ENCODE measurements around the gene INSYN1.
"Not testable (repeated sequence)": the region's sequence is repeated elsewhere in the genome, so short reads cannot be mapped to it uniquely, and the experiment has no call there.

INSYN1 gene

DNA sequence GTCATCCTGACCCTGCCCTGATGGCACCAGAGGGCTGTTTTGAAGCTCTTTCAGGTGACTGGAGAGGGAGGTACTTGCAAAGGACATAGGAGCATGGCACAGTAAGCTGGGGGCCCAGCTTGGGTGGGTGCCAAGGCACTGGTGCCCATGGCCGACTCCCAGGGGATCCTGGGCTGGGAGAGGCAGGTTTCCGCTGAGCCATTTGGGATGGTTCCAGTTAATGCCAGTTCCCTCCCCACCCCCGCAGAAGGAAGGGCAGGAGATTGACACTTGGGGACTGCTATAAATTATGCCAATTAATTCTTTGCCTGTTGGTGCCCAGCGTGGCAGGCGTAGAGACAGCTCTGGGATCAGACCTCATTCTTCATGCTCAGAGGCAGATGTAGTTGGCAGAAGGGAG lies 42.8 kb downstream of the INSYN1 start:
- DNase-seq = no peak

DNA sequence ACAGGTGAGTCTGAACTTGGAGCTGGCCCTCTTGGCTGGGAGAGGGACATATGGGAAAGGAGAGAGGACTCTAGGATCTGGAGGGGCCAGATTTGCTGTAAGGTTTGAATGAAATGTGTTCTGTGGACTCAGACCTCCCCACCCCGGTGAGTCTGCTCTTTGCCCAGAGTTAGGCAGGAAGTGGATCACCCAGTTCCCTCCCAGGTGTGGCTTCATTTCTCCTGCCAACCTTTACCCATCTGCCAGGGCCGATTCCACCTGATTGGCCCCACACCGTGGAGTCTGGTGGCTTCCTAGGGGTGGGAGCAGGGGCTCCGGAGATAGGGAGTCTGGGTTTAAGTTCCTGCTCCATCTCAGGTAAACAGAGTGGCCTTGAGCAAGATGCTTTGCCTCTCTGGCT lies 43.5 kb downstream of the INSYN1 start:
- no peak for DNase-seq

DNA sequence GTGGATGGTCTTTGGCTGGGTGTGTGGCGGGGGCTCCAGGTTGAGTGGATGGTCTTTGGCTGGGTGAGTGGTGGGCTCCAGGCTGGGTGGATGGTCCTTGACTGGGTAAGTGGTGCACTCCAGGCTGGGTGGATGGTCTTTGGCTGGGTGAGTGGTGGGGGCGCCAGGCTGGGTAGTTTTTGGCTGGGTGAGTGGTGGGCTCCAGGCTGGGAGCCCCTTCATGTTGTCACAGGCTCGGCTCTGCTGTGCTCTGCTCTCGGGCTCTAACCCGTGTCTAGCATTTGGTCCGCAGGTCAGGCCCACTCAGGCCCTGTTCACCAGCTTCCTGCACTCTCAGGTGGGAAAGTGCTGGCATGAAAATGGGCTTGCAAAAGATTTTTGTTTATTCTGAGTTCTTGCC lies 43.9 kb downstream of the INSYN1 start:
- no peak for DNase-seq

DNA sequence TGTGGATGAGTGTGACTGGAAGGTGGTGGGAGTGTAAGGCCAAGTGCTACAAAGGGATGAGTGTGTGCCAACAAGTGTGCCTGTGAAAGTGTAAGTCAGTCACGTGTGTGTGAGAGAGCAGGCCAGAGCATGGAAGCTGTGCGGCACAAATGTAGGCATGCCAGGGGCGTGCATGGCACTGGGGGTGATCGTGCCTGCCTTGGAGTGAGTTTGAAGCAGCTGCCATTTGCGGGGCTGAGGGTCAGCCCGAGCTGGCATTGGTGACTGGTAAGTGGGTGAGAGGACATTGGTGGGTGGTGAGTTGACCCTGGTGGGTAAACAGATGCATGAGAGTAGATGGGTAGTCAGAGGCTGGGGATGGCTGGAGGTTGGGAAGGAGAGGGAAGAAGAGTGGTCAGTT lies 44.5 kb downstream of the INSYN1 start:
- no peak for DNase-seq

DNA sequence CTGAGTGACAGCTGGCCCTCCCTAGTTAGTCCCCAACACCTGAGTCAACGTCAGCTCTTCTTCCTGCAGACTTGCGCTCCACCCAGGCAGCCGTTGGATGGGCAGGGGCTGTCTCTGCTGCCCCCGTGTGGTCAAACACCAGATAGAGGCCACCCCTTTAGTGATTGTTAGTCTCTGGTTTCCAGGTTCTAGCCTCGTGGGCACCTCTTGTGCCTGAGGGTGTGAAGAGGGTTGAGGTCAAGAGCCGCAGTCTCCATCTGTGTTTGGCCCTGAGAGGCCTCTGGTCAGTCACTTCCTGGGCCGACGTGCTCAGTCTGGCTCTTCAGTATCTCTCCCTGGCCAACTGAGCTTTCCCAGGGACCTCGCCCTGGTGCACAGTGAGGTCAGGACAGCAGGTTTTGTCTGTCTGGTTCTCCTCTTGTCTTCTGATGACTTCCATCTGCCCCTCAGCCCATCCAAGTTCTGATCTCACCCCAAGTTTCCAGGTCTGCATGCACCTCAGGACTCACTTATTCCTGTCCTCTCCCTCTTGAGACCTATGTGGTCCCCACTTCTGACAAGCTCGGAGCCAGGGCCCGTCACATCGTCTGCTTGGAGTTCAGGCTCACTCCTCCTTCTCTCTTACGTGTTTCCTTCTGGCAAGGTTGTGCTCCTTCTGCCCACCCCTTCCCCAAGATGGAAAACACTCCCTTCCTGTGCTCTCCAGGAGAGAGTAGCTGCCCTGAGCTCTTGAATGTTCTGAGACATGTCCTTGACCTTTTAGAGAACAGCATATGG lies 48.1 kb downstream of the INSYN1 start:
- DNase-seq = peak in 1 of 2 donors; percentile 13

DNA sequence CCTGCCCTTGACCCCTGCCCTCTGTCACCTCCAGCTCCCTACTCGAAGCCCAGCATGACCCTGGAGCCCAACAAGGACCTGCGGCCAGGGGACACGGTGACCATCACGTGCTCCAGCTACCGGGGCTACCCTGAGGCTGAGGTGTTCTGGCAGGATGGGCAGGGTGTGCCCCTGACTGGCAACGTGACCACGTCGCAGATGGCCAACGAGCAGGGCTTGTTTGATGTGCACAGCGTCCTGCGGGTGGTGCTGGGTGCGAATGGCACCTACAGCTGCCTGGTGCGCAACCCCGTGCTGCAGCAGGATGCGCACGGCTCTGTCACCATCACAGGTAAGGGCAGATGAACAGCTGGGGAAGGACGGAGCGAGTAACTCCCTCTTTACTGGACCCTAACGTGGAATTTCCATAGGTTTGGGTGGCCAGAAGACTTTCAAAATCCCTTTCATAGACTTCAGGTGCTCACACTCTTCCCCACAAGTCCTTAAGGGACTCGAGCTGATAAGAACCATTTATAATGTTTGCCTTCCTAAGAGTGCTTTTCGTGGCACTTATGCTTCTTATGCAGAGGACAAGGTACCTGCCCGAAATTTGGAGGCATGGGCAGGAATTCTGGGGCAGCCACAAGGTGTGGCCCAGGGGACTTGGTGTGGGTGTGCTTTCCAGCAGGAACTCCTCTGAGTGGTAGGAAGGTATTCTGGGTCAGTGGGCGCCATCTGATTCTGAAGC lies 48.8 kb downstream of the INSYN1 start:
- DNase-seq = not testable (repeated sequence)

DNA sequence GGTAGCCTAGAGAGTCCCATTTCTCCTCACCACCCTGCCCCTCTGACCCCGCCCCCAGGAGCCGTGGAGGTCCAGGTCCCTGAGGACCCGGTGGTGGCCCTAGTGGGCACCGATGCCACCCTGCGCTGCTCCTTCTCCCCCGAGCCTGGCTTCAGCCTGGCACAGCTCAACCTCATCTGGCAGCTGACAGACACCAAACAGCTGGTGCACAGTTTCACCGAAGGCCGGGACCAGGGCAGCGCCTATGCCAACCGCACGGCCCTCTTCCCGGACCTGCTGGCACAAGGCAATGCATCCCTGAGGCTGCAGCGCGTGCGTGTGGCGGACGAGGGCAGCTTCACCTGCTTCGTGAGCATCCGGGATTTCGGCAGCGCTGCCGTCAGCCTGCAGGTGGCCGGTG lies 49.5 kb downstream of the INSYN1 start:
- DNase-seq = not testable (repeated sequence)

DNA sequence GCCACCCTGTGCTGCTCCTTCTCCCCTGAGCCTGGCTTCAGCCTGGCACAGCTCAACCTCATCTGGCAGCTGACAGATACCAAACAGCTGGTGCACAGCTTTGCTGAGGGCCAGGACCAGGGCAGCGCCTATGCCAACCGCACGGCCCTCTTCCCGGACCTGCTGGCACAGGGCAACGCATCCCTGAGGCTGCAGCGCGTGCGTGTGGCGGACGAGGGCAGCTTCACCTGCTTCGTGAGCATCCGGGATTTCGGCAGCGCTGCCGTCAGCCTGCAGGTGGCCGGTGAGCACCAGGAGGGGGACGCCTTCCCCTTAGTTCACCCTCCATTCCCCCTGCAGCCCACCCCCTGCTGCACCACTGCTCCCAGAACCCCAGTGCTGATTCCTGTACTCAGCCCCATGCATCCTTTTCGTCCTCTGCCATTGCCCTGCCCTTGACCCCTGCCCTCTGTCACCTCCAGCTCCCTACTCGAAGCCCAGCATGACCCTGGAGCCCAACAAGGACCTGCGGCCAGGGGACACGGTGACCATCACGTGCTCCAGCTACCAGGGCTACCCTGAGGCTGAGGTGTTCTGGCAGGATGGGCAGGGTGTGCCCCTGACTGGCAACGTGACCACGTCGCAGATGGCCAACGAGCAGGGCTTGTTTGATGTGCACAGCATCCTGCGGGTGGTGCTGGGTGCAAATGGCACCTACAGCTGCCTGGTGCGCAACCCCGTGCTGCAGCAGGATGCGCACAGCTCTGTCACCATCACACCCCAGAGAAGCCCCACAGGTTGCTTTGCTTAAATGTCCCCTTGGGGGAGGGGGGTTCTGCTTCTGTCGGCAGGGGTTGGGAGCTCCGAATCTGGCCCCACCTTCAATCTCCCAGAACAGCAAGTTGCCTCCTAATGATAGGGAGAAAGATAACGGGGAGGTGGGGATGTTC lies 50.6 kb downstream of the INSYN1 start:
- DNase-seq = not testable (repeated sequence)

DNA sequence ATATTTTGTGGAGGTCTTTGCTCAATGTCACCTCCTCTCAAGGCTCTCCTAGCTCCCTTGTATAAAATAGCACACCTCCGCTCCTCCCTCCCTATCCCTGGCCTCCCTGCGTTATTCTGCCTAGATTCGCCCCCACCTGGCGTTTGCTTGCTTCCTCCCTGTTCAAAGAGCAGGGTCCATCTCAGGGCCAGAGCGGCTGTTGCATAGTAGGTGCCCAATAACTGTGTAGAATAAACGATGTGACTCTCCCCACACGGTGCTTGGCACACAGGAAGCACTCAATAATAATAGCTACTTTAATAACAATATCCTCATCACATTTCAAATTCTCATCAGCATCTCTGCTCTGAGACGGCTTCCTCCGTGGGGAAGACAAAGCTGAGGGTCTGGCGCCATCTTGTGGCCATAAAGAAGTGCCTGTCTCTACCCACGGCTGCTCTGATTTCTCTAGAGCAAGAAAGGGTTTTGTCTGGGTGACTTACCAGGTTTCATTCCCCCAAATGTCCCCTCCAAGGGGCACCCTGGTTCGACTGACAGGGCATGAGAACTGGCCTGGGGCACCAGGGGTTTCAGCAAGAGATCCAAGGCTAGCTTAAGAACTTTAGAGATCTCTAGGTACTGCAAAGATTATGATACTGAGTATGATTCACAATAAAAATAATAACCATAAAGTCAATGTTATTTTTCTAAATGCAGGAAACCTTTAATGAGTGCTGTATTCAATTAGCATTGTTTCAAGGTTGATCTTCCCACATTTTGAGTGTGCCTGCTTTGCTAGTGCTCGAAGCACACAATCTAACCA lies 52.9 kb downstream of the INSYN1 start:
- DNase-seq = peak; percentile 29 to 74

DNA sequence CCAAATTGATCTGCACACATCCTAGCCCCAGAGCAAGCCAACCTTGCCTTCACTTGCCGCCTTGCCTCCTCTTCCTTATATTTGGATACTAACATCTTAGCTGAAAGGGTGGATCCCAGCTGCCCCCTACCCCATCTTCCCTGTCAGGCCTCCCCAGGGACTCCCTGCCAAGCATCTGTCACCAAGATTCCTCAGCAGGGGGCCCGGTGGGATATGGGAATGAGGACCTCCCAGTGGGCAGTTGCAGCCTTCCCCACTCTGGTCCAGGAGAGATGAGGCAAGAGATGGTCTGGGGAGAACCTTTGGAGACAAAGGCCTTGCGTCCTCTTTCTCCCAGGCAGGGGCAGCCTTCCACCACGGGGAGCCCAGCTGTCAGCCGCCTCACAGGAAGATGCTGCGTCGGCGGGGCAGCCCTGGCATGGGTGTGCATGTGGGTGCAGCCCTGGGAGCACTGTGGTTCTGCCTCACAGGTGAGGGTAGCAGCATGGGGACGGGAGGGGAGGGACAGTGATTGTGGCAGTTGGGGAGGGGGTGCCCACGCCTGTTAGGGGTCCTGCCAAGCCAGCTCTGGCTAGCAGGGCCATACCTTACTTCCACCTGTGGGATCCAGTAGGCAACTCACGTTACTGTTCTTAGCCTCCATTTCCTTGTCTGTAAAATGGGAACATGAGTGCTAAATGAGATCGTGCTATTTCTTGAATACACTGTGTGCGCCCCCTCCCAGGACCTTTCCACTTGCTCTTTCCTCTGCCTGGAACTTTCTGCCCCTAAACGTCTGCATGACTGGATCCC lies 53.7 kb downstream of the INSYN1 start:
- DNase-seq = no peak

DNA sequence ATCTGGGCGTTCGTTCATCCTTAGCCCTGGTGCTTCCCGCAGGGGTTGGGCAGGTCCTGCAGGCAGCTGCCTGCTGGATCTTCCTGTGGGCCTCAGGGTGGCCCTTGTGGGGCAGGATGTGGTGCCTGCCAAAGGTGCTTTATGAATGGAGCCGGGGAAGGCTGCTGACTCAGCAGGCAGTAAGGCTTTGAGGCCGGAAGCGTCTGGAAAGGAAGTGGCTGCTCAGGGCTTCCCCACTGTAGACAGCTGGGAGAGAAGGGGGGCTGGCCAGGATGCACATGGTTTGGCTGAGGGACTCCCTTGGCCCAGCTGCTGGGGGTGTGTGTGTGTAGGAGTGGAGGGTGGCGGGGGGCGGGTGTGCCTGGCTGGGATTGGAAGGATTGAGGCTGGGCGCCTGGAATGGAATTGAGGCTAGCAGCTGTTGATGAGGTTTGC lies 56.1 kb downstream of the INSYN1 start:
- peak; percentile 29 to 98 for DNase-seq

DNA sequence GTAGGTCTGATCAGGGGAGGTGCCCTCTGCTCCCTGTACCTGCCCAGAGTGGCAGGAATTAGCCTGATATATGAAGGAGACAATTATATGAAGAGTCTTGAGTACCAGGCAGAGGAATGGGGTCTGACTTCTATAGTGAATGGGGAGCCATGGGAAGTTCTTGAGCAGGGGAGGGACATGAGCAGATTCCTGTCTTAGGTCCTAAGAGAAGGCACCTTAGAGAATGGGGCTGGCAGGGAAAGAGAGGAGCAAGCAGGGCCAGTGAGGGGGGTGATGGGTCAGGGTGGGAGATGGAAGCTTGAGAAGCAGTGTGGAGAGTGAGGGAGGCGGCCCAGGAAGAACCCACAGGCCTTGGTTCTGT lies 56.5 kb downstream of the INSYN1 start:
- no peak for DNase-seq

DNA sequence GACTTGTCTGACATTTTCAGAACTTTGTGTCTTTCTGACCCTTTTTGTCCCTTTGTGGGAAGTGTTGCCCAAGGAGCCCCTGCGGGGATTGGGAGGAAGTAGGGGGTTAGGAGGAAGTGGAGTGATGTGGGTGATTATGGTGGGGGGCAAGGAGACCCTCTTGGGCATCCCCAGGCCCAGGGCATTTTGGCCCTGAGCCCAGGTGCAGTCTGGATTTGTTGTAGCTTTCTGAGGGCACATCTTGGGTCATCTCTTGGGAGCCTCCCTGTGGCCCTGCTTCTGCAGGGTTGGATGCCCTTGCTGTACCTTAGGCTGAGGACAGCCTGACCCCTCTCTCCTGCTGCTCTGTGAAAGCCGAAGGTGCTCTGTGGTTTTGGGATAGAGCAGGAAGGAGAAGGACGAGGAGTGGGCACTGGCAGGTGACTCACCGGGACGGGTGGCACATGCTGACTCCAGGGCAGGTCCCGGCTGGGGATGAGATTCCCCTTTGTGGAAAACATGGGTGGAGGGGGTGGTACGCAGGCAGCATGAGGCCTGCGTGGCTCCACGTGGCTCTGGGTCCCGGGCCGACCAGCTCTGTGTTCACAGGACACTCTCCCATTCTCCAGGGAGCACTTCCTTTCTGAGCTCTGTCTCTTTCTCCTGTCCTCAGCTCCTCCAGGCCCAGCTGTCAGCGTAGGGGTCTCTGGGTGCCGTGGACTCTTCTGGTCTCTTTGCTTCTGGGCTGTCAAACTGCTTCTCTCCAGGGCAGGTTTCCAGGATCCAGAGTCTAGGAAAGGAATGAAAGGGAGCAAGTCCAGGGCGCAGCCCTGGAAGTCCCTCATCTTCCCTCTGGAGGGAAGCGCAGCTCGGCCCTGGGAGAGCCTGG lies 57.1 kb downstream of the INSYN1 start:
- no peak for DNase-seq

DNA sequence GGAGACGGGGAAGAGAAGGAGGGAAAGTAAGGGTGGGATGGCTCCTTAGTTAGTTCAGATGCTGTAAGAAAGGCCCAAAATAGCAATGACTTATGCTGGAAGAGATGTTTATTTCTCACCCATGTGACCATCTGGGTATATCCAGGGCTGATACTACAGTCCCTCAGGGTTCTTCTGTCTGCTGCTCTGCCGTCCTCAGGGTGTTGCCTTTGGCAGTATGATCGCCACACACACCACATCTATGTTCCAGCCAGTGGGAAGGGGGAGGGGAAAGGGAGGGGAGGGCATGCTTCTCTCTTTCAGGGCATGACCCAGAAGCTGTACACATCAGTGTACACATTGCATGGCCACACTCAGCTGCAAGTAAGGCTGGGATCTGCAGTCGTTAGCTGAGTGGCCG lies 58.7 kb downstream of the INSYN1 start:
- DNase-seq = no peak

DNA sequence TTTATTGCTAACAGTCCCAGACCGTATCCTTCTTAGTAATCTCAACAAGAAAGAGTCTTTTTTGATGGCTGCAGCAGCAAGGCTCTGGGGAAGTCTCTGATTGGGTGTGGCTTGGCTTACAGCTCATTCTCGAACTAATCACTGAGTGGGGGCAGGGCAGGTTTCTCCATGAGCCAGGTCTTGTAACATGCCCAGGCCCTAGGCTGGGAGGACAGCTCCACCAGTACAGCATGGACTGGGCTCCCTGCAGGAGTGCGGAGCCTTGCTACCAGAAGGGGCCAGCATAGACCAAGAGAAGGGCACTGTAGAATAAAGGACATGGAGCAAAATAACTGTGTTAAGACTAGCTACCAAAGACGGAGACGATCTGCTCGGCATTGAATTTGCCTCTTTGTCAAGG lies 61.8 kb downstream of the INSYN1 start:
- DNase-seq = no peak

DNA sequence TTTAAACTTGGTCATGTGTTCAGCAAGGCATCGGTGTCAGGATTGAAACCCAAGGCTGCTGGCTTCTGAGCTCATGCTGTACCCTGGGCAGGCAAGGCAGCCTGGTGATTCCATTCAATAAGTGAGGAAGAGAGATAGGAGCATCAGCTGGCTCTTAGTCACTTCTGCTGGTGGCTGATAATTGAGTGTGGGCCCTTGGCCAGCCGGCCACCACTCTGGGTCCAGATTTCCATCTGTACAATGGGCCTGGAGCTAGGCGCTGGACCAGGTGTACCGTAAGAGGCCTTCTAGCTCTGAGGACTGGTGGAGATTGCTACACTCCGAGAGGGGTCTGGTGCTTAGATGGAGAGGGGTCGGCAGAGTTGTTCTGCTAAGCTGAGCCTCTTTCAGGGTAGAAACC lies 64.7 kb downstream of the INSYN1 start:
- no peak for DNase-seq

DNA sequence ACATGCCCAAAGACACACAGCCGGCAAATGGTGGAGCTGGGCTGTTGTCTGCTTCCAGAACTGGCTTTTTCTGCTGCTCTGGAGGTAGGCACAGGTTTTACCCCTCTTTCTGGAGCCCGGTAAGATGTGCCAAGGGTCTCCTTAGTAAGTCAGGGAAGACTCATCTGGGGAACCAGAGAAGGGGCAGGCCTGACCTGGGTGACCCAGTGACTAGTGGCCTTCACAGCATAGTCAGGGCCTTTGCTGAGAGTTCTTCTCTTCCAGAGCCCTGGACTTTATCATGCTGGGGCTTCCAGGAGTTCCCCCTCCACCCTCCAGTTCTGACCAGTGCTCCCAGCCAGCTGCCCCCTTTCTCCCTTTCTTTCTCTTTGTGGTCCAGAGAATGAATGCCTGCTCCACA lies 65.8 kb downstream of the INSYN1 start:
- no peak for DNase-seq

DNA sequence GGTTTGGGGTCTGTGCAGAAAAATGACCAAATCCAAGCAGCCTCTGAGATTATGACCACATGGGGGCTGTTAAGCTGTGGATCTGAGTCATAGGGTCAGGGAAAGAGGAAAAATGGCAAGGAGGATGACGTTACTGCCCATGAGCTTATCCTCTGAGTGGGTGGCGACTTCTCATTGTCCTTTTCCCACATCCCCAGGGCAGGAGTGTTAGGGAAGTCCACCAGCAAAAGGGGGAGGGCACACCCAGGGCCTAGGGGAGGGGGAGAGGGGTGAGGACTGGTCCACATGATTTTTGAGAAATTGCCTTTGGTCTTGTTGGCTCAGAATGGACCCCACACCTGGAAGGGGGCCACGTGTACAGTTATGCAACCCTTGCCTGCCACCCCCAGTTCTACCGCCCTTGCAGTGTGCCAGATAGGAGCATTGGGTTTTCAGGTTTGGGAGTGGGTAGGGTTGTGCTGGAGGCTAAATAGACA lies 66.3 kb downstream of the INSYN1 start:
- no peak for DNase-seq

DNA sequence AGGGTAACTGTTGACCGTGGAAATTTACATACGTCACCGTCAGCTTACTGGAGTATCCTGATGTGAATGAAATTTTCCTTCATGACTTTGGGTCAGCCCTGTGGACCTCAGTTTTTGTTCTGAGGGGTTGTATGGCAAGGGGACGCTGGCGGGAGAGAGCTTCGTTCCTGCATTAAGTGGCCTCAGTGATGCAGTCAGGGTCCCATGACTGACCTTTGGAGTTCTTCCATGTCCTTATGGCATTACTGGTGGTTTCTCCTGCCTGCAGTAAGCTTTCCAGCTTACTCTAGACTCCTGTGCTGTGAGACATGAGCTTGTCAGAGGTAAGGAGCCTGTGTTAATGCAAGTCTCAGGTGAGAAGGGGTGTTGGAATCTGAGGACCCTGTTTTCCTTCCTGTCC lies 67.2 kb downstream of the INSYN1 start:
- DNase-seq = no peak
